Prostate gland (tissue), 2 donors: ENCODE measurements around the gene ANKS3.

Experiments used
- CTCF ChIP-seq, 4 experiments: fragments of 200-600 bp in 2 of 4; fragments of 450-650 bp in 2 of 4; sonication (generic) in 2 of 4; IDR thresholded peaks; 1 replicate in 3 of 4; 2 replicates in 1 of 4; pipeline ENCODE4 v1.5.1; 2016 to 2019; ENCODE audit warnings: antibody characterized with exemption in 4 of 4, mild to moderate bottlenecking in 2 of 4, moderate library complexity in 2 of 4
- POLR2A ChIP-seq: fragments of 450-650 bp; IDR thresholded peaks from one replicate; pipeline ENCODE4 v1.6.1; 2016; ENCODE audit warnings: antibody characterized with exemption, mild to moderate bottlenecking
- POLR2AphosphoS5 ChIP-seq: sonication (generic); formaldehyde crosslinking; IDR thresholded peaks from one replicate; pipeline ENCODE4 v1.6.1; 2017; ENCODE audit warnings: antibody characterized with exemption

GRCh38 chr16:4663465-4663776, 70.7 kb downstream of the ANKS3 start:
- no peak for TF ChIP-seq CTCF (IDR thresholded peaks at IDR 0.05)
- TF ChIP-seq POLR2A: no peak
- no peak for TF ChIP-seq POLR2AphosphoS5
